MG63 (cell line): ENCODE data around the gene BLTP1. TPM values are rescaled to one million over a fixed set of nuclear protein-coding genes. Genes with fewer than 3 reads are reported as not detected.
"Not testable (repeated sequence)": the region's sequence is repeated elsewhere in the genome, so short reads cannot be mapped to it uniquely, and the experiment has no call there.

Experiments used
- DNase-seq: peaks from one replicate; pipeline ENCODE4 v3.0.0-alpha.2; 2020
- H3K27me3 ChIP-seq: fragments of 250-450 bp; sonication (Bioruptor Pico); 2 replicates; pipeline ENCODE4 v1.5.1; 2020; ENCODE audit warnings: mild to moderate bottlenecking, moderate library complexity
- H3K36me3 ChIP-seq: fragments of 250-450 bp; sonication (Bioruptor Pico); 2 replicates; pipeline ENCODE4 v1.5.1; 2020; ENCODE audit warnings: mild to moderate bottlenecking, moderate library complexity
- H3K4me3 ChIP-seq: fragments of 250-450 bp; sonication (Bioruptor Pico); 2 replicates; pipeline ENCODE4 v1.5.1; 2020; ENCODE audit warnings: mild to moderate bottlenecking, moderate library complexity
- H3K9me3 ChIP-seq: fragments of 250-450 bp; sonication (Bioruptor Pico); 2 replicates; pipeline ENCODE4 v1.5.1; 2020; ENCODE audit warnings: mild to moderate bottlenecking, moderate library complexity
- total RNA-seq: library from RNA; depleted of rRNA; stranded (reverse); fragments of >200 nt; shearing (Covaris generic); gene quantifications from 2 replicates; pipeline ENCODE4 v1.2.3, GENCODE V29; 2014; ENCODE audit warnings: low replicate concordance; rRNA removed

BLTP1 gene, protein sequence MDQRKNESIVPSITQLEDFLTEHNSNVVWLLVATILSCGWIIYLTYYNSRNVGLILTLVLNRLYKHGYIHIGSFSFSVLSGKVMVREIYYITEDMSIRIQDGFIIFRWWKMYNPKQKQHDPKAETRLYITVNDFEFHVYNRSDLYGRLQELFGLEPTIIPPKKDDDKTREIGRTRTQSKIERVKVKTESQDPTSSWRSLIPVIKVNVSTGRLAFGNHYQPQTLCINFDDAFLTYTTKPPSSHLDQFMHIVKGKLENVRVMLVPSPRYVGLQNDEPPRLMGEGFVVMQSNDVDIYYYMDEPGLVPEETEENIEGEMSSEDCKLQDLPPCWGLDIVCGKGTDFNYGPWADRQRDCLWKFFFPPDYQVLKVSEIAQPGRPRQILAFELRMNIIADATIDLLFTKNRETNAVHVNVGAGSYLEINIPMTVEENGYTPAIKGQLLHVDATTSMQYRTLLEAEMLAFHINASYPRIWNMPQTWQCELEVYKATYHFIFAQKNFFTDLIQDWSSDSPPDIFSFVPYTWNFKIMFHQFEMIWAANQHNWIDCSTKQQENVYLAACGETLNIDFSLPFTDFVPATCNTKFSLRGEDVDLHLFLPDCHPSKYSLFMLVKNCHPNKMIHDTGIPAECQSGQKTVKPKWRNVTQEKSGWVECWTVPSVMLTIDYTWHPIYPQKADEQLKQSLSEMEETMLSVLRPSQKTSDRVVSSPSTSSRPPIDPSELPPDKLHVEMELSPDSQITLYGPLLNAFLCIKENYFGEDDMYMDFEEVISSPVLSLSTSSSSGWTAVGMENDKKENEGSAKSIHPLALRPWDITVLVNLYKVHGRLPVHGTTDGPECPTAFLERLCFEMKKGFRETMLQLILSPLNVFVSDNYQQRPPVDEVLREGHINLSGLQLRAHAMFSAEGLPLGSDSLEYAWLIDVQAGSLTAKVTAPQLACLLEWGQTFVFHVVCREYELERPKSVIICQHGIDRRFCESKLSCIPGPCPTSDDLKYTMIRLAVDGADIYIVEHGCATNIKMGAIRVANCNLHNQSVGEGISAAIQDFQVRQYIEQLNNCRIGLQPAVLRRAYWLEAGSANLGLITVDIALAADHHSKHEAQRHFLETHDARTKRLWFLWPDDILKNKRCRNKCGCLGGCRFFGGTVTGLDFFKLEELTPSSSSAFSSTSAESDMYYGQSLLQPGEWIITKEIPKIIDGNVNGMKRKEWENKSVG (N-terminal part only)
- total RNA-seq: 8.2 and 12.9 TPM in 2 replicates

DNA sequence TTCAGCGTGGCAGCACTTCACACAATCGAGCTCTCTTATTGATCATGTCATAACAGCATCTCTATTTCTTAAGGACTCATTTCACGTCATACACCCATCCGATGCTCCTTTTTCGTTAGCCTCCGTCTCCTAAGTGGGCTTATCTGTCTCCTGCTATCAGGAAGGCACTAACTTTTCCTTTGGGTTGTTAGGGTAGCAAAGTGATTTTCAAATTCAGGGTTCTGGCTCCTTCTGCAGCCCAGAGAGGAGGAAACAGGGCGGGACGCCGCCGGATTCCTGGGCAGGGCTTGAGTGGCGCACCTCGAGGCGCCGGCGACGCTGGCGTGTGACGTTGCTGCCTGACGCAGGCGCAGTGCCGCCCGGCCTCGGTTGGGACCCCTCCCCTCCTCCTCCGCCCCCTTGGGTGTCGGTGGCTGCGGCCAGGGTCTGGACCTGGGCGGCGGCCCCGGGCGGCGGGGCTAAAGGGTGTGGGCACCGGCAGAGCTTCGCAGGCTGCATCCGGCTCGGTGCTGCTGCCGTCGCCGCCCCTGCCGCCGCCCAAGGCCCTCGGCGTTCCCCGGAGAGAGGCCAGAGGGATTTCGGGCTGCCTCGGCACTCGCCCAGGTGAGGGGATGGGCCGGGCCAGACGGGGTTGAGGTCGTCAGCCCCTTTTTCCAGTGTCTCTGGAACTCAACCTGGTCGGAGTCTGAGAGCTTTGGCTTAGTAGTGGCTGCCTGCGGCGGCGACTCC lies at the start of gene BLTP1:
Gene BLTP1 (plus strand): TSS at position 350 of the 729 bp plus-strand sequence. CDS start 18,317 bp downstream, outside the sequence.
- peak; percentile 87 for DNase-seq
- H3K27me3 ChIP-seq: no peaks in the 10 kb centered on the region
- H3K4me3 ChIP-seq: peak within 1 kb of the TSS; percentile 85
- peaks cover 5% of the 10 kb centered on the region for H3K36me3 ChIP-seq
- no peaks in the 10 kb centered on the region for H3K9me3 ChIP-seq

DNA sequence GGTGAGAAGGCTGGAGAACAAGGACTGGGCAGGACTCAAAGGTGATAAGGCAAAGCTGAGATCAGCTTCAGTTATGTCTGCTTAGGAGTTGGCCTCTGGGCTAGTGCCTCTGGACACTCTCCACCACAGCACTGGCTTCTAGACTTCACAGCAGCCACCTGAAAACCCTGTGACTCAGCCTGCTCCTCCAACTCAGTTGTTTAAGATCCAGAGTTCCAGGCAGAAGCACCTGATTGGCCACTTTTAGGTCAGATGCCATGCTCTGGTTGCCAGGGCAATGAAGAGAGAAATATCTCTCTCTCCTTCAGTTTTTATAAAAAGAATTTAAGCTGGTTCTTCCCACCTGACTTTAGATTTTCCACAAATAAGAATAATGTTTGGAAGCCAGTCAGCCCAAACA lies 47.9 kb upstream of the BLTP1 start:
- no peak for DNase-seq
- Histone ChIP-seq H3K27me3 (no peaks in the 10 kb centered on the region), H3K4me3 (no peak overlapping the region), H3K9me3 (no peaks in the 10 kb centered on the region), H3K36me3 (no peaks in the 10 kb centered on the region)

DNA sequence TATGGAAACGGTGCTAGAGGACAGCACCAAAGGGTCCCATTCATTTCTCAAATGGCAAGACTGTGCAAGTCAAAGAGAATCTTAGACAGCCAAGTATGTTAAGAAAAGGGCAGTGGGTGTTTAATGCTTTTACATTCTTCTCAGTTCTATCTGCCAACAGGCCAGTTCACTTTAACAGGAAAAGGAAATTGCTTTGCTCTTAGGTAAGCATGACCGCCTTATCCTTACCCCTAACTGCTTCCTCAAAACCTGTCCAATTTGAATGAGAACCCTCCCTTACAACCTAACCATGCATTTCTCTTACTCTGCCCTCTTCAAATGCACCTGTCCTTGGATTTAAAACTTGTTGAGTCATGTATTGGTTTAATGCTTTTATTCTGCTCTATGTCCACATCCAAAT lies 44.5 kb upstream of the BLTP1 start:
- H3K27me3 ChIP-seq: no peaks in the 10 kb centered on the region
- H3K4me3 ChIP-seq: no peak overlapping the region
- DNase-seq: no peak
- H3K36me3 ChIP-seq: no peaks in the 10 kb centered on the region
- no peaks in the 10 kb centered on the region for H3K9me3 ChIP-seq

DNA sequence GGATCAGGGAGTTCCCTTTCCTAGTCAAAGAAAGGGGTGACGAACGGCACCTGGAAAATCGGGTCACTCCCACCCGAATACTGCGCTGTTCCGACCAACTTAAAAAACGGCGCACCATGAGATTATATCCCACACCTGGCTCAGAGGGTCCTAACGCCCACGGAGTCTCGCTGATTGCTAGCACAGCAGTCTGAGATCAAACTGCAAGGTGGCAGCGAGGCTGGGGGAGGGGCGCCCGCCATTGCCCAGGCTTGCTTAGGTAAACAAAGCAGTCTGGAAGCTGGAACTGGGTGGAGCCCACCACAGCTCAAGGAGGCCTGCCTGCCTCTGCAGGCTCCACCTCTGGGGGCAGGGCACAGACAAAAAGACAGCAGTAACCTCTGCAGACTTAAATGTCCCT lies 41.8 kb upstream of the BLTP1 start:
- not testable (repeated sequence) for H3K27me3 ChIP-seq, DNase-seq, H3K36me3 ChIP-seq, H3K9me3 ChIP-seq, H3K4me3 ChIP-seq

DNA sequence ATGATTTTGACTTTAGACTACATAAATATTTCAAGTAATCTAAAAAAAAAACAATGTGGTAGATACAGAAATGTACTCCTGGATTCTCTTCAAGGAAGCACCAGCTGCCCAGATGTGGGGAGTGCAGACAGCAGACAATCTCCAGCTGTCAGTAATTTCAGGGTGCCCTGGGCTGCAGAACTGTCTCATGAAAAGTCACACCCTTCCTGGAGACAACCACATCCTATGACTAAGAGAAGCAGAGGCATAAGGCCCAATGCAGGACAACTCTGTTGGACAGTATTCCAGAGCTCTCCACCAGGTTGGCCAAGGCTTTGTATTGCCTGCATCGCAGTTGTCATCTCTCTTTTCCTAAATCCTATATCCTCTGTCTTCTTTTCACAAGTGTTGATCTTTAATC lies 34.4 kb upstream of the BLTP1 start:
- Histone ChIP-seq H3K36me3 (no peaks in the 10 kb centered on the region), H3K9me3 (no peaks in the 10 kb centered on the region), H3K4me3 (no peak overlapping the region), H3K27me3 (no peaks in the 10 kb centered on the region)
- peak; percentile 69 for DNase-seq

DNA sequence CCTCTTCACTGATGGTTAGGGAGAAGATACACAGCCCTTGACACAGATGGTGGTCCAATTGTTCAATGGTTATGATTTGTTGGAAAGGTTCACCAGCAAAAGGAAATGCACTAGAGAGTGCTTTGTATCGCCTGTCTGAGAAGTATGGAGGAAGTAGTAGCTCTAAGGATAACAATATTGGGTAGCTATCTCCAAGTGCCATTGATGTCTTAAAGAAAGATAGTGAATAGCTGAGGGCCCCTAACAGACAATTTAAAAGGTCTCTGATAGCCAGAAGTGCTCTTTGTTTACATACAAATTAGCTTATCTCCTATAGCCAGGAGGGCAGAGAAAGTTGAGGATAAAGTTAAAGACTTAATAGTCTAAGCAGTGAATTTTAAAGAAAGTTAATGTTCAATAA lies 33.9 kb upstream of the BLTP1 start:
- no peaks in the 10 kb centered on the region for H3K9me3 ChIP-seq
- no peaks in the 10 kb centered on the region for H3K36me3 ChIP-seq
- DNase-seq: no peak
- no peaks in the 10 kb centered on the region for H3K27me3 ChIP-seq
- no peak overlapping the region for H3K4me3 ChIP-seq

DNA sequence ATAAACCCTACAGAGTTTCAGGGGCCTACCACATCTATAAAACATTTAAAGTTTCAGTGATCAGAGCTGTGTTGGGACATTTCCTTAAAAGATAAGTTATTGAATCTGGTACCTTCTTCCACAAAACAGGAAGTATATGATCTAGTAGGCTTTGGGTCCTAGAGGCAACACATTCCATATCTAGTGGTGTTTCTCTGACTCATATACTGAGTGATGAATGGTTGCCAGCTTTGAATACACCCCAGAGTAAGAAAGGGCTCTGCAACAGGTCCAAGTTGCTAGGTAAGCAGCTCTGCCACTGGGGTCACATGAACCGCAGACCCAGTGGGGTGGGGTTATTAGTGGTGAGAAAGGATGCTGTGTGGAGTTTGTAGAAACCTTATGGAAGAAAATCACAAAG lies 32.4 kb upstream of the BLTP1 start:
- Histone ChIP-seq H3K36me3 (no peaks in the 10 kb centered on the region), H3K4me3 (no peak overlapping the region), H3K27me3 (no peaks in the 10 kb centered on the region), H3K9me3 (no peaks in the 10 kb centered on the region)
- no peak for DNase-seq

DNA sequence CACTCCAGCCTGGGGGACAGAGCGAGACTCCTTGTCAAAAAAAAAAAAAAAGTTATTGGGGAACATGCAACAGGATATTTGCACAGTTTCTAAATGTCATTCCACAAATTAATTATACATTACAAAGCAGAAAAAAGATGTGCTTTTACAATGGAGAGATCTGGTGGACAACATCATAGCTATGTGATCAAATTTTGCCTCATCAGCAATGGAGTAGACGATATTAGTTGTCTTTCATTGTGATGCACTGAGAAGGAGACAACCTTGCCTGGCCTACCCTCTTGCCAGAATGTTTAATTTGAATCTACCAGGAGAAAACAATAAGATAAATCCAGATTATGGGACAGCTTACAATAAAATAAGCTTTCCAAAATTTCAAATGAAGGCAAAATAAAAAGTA lies 30.5 kb upstream of the BLTP1 start:
- Histone ChIP-seq H3K4me3 (no peak overlapping the region), H3K27me3 (no peaks in the 10 kb centered on the region), H3K36me3 (no peaks in the 10 kb centered on the region), H3K9me3 (no peaks in the 10 kb centered on the region)
- DNase-seq: no peak

DNA sequence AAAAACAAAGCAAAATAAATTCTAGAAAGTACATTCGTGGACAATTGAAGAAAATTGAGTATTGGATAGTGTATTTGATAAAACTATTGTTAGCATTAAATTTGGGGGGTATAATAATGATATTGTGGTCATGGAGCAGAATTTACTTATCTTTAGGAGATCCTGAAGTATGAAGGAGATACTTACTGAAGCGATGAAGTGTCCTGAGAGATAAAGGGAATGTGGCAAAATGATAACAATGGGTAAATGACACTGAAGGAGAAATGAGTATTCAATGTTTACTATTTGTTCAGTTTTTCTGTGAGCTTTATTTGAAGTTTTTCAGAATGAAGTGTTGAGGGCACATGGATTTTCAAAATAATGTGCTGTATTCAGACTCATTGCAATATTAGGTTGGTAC lies 30.0 kb upstream of the BLTP1 start:
- no peaks in the 10 kb centered on the region for H3K27me3 ChIP-seq
- no peak overlapping the region for H3K4me3 ChIP-seq
- H3K9me3 ChIP-seq: no peaks in the 10 kb centered on the region
- no peak for DNase-seq
- no peaks in the 10 kb centered on the region for H3K36me3 ChIP-seq

DNA sequence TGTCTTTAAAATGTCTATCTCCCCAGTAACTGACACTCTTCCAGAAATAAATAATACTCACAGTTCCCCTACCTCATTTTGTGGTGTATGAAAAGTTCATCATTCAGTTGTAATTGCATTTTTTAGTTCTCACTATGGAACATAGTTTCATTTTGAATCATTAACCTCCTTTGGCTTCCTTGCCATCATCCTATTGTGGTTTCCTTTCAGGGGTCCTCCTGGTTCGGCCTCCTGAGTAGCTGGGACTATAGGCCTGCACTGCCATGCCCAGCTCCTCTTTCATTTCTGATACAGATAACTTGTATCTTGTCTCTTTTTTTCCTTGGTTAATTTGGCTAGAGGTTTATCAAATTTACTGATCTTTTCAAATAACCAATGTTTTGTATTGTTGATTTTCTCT lies 23.1 kb upstream of the BLTP1 start:
- no peak for DNase-seq
- Histone ChIP-seq H3K4me3 (no peak overlapping the region), H3K9me3 (no peaks in the 10 kb centered on the region), H3K27me3 (no peaks in the 10 kb centered on the region), H3K36me3 (no peaks in the 10 kb centered on the region)

DNA sequence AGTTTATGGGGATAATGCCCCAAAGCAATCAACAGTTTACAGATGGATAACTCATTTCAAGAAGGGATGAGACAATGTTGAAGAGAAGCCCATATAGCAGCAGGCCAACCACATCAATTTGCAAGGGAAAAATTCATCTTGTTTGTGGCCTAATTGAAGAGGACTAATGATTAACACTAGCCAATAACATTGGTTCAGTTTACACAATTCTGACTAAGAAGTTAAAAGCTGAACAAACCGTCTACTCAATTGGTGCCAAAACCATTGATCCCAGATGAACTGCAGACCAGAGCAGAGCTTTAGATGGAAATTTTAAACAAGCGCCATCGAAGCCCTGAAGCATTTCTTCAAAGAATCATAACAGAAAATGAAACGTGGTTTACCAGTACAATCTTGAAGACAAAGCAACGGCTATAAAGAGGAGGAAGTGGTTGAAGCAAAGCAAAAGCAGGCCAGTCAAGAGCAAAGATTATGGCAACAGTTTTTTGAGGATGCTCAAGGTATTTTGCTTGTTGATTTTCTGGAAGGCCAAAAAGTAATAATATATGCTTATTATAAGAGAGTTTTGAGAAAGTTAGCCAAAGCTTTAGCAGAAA lies 20.5 kb upstream of the BLTP1 start:
- H3K36me3 ChIP-seq: no peaks in the 10 kb centered on the region
- no peak overlapping the region for H3K4me3 ChIP-seq
- H3K27me3 ChIP-seq: no peaks in the 10 kb centered on the region; the same call in 1 of the 2 replicates
- H3K9me3 ChIP-seq: no peaks in the 10 kb centered on the region
- DNase-seq: no peak

DNA sequence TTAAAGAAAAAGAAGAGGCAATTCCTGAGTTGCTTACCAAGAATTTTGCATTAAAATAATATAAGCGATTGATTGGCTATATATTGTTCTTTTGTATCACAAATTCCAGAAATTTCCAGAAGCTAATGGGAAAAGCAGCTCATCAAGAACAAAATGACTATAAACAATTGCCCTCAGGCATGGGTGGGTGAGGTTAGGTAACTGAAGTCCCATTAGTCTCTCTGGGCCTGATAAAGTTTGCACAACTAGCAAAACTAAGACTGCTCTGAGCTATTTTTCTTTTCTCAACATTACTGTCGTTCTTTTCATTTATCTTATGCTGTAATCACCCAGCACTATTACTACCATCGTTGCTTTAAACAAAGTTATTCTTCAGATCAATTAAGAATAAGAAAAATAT lies 19.2 kb upstream of the BLTP1 start:
- Histone ChIP-seq H3K9me3 (no peaks in the 10 kb centered on the region), H3K4me3 (no peak overlapping the region), H3K36me3 (no peaks in the 10 kb centered on the region), H3K27me3 (no peaks in the 10 kb centered on the region; the same call in 1 of the 2 replicates)
- DNase-seq: no peak

DNA sequence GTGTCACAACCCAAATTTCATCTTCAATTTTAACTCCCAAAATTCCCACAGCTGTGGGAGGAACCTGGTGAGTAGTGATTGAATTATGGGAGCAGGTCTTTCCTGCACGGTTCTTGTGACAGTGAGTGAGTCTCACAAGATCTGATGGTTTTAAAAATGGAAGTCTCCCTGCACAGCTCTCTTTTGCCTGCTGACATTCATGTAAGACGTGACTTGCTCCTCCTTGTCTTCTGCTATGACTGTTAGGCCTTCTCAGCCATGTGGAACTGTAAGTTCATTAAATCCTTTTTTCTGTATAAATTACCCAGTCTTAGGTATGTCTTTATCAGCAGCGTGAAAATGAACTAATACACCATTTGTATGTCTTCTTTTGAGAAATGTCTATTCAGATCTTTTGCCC lies 13.0 kb upstream of the BLTP1 start:
- H3K36me3 ChIP-seq: no peaks in the 10 kb centered on the region
- no peaks in the 10 kb centered on the region for H3K9me3 ChIP-seq
- H3K4me3 ChIP-seq: no peak overlapping the region
- H3K27me3 ChIP-seq: no peaks in the 10 kb centered on the region; the same call in 1 of the 2 replicates
- DNase-seq: no peak

DNA sequence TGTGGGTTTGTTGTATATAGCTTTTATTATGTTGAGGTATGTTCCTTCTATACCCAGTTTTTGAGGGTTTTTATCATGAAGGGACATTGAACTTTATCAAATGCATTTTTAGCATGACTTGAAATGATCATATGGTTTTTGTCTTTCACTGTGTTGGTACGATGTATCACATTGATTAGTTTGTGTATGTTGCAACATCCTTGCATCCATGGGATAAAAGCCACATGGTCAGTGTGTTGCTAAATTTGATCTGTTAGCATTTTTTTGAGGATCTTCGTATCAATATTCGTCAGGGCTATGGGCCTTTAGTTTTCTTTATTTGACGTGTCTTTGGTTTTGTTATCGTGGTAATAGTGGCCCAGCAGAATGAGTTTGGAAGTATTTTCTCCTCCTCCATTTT lies 11.3 kb upstream of the BLTP1 start:
- no peak overlapping the region for H3K4me3 ChIP-seq
- DNase-seq: no peak
- no peaks in the 10 kb centered on the region for H3K36me3 ChIP-seq
- no peaks in the 10 kb centered on the region for H3K27me3 ChIP-seq
- no peaks in the 10 kb centered on the region for H3K9me3 ChIP-seq

DNA sequence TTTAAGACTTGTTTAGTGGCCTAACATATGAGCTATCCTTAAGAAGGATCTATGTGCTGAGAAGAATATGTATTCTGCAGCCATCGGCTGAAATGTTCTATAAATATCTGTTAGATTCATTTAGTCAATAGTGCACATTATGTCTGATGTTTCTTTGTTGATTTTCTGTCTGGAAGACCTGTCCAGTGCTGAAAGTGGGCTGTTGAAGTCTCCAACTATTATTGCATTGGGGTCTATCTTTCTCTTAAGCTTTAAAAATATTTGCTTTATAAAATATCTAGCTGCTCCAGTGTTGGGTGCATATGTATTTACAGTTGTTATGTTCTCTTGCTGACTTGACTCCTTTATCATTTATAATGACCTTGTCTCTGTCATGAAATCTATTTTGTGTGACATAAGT lies 9.4 kb upstream of the BLTP1 start:
- Histone ChIP-seq H3K36me3 (no peaks in the 10 kb centered on the region), H3K9me3 (no peaks in the 10 kb centered on the region), H3K27me3 (no peaks in the 10 kb centered on the region), H3K4me3 (no peak overlapping the region)
- no peak for DNase-seq

DNA sequence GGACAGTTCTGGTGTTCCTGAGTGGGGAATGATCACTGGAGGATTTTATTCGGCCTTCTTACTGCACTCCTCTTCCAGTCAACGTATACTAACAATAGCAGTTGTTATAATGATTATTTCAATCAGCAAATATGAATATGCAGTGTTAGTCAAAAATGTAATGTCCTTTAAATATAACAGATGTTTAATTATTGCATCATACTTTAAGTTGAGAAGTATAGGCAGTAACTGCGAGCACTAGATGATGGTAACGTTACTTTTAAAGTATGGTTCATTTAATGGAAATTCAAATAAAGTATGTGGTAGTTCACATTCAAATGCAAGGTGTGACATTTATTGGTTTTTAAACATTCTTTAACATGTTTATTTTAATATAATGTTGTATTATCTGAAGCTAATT lies 5.5 kb upstream of the BLTP1 start:
- no peaks in the 10 kb centered on the region for H3K36me3 ChIP-seq
- H3K27me3 ChIP-seq: no peaks in the 10 kb centered on the region
- no peak for DNase-seq
- H3K9me3 ChIP-seq: no peaks in the 10 kb centered on the region
- no peak overlapping the region for H3K4me3 ChIP-seq
